SK-N-SH treated with all-trans-retinoic acid at 6 μM for 48 hours (cell line): ENCODE results near the gene SERPINE1.

Source experiments
- ARNTL ChIP-seq: fragments of 450-650 bp; formaldehyde crosslinking; IDR thresholded peaks from 2 replicates; pipeline ENCODE4 v1.5.0; 2020; ENCODE audit warnings: low read depth, mild to moderate bottlenecking, moderate library complexity, borderline replicate concordance
- CREB5 ChIP-seq: fragments of 250-450 bp; sonication (Bioruptor Pico); IDR thresholded peaks from 2 replicates; pipeline ENCODE4 v1.5.1; 2020; ENCODE audit warnings: low read depth, mild to moderate bottlenecking, moderate library complexity
- ESRRG ChIP-seq: fragments of 250-450 bp; sonication (Bioruptor Pico); IDR thresholded peaks from 2 replicates; pipeline ENCODE4 v1.6.1; 2021; ENCODE audit warnings: mild to moderate bottlenecking
- OSR1 ChIP-seq: fragments of 250-450 bp; sonication (Bioruptor Pico); IDR thresholded peaks from 2 replicates; pipeline ENCODE4 v1.8.0; 2022; ENCODE audit warnings: moderate library complexity, mild to moderate bottlenecking, inconsistent platforms
- RARB ChIP-seq: fragments of 250-450 bp; sonication (Bioruptor Pico); IDR thresholded peaks from 2 replicates; pipeline ENCODE4 v1.8.0; 2021; ENCODE audit warnings: mild to moderate bottlenecking, moderate library complexity
- SNAI2 ChIP-seq: fragments of 250-450 bp; sonication (Bioruptor Pico); IDR thresholded peaks from 2 replicates; pipeline ENCODE4 v1.5.0; 2020; ENCODE audit warnings: mild to moderate bottlenecking, moderate library complexity
- TCF4 ChIP-seq: fragments of 250-450 bp; sonication (Bioruptor Pico); IDR thresholded peaks from 2 replicates; pipeline ENCODE4 v1.8.0; 2021; ENCODE audit warnings: mild to moderate bottlenecking, moderate library complexity, borderline replicate concordance
- ZFP3 ChIP-seq: fragments of 250-450 bp; sonication (Bioruptor Pico); IDR thresholded peaks from 2 replicates; pipeline ENCODE4 v1.5.0; 2020; ENCODE audit warnings: mild to moderate bottlenecking, moderate library complexity
- ZNF565 ChIP-seq: fragments of 450-650 bp; formaldehyde crosslinking; conservative IDR thresholded peaks from 2 replicates; pipeline ENCODE4 v1.5.0; 2020; ENCODE audit warnings: low read depth, mild to moderate bottlenecking, moderate library complexity
- ZNF70 ChIP-seq: fragments of 450-650 bp; formaldehyde crosslinking; IDR thresholded peaks from 2 replicates; pipeline ENCODE4 v1.5.0; 2020; ENCODE audit warnings: mild to moderate bottlenecking, moderate library complexity
- ZNF8 ChIP-seq: fragments of 450-650 bp; formaldehyde crosslinking; IDR thresholded peaks from 2 replicates; pipeline ENCODE4 v1.5.0; 2020; ENCODE audit warnings: mild to moderate bottlenecking, moderate library complexity
- TF ChIP-seq, protein P1 (sequence below): fragments of 250-450 bp; sonication (Bioruptor Pico); IDR thresholded peaks from 2 replicates; pipeline ENCODE4 v1.5.1; 2021; ENCODE audit warnings: mild to moderate bottlenecking, moderate library complexity
- TF ChIP-seq, protein P2 (sequence below): fragments of 250-450 bp; sonication (Bioruptor Pico); IDR thresholded peaks from 2 replicates; pipeline ENCODE4 v1.8.0; 2020; ENCODE audit warnings: mild to moderate bottlenecking, moderate library complexity, borderline replicate concordance

- TF ChIP-seq SNAI2 (CRISPR knock-in tag) (no peak), RARB (CRISPR knock-in tag) (no peak), CREB5 (CRISPR knock-in tag) (no peak), OSR1 (CRISPR knock-in tag) (no peak), ZNF70 (CRISPR knock-in tag) (no peak), TCF4 (CRISPR knock-in tag) (no peak), ESRRG (CRISPR knock-in tag) (no peak), ARNTL (no peak), ZNF565 (CRISPR knock-in tag) (no peak), ZFP3 (CRISPR knock-in tag) (no peak), ZNF8 (CRISPR knock-in tag) (no peak)
- TF ChIP-seq, protein P1, sequence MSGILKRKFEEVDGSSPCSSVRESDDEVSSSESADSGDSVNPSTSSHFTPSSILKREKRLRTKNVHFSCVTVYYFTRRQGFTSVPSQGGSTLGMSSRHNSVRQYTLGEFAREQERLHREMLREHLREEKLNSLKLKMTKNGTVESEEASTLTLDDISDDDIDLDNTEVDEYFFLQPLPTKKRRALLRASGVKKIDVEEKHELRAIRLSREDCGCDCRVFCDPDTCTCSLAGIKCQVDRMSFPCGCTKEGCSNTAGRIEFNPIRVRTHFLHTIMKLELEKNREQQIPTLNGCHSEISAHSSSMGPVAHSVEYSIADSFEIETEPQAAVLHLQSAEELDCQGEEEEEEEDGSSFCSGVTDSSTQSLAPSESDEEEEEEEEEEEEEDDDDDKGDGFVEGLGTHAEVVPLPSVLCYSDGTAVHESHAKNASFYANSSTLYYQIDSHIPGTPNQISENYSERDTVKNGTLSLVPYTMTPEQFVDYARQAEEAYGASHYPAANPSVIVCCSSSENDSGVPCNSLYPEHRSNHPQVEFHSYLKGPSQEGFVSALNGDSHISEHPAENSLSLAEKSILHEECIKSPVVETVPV, result no peak
- TF ChIP-seq, protein P2, sequence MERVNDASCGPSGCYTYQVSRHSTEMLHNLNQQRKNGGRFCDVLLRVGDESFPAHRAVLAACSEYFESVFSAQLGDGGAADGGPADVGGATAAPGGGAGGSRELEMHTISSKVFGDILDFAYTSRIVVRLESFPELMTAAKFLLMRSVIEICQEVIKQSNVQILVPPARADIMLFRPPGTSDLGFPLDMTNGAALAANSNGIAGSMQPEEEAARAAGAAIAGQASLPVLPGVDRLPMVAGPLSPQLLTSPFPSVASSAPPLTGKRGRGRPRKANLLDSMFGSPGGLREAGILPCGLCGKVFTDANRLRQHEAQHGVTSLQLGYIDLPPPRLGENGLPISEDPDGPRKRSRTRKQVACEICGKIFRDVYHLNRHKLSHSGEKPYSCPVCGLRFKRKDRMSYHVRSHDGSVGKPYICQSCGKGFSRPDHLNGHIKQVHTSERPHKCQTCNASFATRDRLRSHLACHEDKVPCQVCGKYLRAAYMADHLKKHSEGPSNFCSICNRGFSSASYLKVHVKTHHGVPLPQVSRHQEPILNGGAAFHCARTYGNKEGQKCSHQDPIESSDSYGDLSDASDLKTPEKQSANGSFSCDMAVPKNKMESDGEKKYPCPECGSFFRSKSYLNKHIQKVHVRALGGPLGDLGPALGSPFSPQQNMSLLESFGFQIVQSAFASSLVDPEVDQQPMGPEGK (CRISPR knock-in tag), result no peak
Observed at GRCh38 chr7:101170617-101171441, 43.9 kb downstream of the SERPINE1 start.
